GM19463 (cell line): ENCODE data around the gene DNAH2.
"Not testable (repeated sequence)": the region's sequence is repeated elsewhere in the genome, so short reads cannot be mapped to it uniquely, and the experiment has no call there.

Experiments used
- ATAC-seq: cut with Tn5 transposase; IDR thresholded peaks from one replicate; pipeline ENCODE4 v1.9.1; 2021; ENCODE audit warnings: mild to moderate bottlenecking, moderate library complexity; ENCODE audit not compliant: unreplicated experiment

The DNAH2 gene

GRCh38 chr17:7862692-7863437, 145.3 kb downstream of the DNAH2 start:
- no peak for ATAC-seq

GRCh38 chr17:7864384-7864783, 146.8 kb downstream of the DNAH2 start:
- ATAC-seq: not testable (repeated sequence)

- no peak for ATAC-seq
Observed at GRCh38 chr17:7864995-7865650, 147.6 kb downstream of the DNAH2 start.

GRCh38 chr17:7867881-7868329, 150.4 kb downstream of the DNAH2 start:
- no peak for ATAC-seq

- ATAC-seq: no peak
Observed at GRCh38 chr17:7873051-7873450, 155.5 kb downstream of the DNAH2 start.

GRCh38 chr17:7875804-7876370, 158.3 kb downstream of the DNAH2 start:
- ATAC-seq: no peak

GRCh38 chr17:7878234-7878633, 160.7 kb downstream of the DNAH2 start:
- no peak for ATAC-seq

- ATAC-seq: peak; percentile 46
Observed at GRCh38 chr17:7880076-7880868, 162.7 kb downstream of the DNAH2 start.

GRCh38 chr17:7881276-7882054, 163.9 kb downstream of the DNAH2 start:
- no peak for ATAC-seq

- no peak for ATAC-seq
Observed at GRCh38 chr17:7882068-7882467, 164.5 kb downstream of the DNAH2 start.

- ATAC-seq: no peak
Observed at GRCh38 chr17:7882629-7883028, 165.1 kb downstream of the DNAH2 start.
